Measurements from ENCODE around the gene ZNF519.
A peak's percentile ranks its signal among the peaks of the same experiment; 100 is the strongest.
"Not testable (repeated sequence)": the region's sequence is repeated elsewhere in the genome, so short reads cannot be mapped to it uniquely, and the experiment has no call there.

Gene ZNF519

GRCh38 chr18:14132271-14132700, at the start of gene ZNF519:
TSS of gene ZNF519 (minus strand) at chr18:14132435. CDS start at chr18:14132277, 158 bp downstream.
- peak; percentile 92 to 95 (median 95) for DNase-seq

- no peak for DNase-seq
These were observed 47.1 kb upstream of the ZNF519 start for GRCh38 chr18:14179306-14179705.

DNA sequence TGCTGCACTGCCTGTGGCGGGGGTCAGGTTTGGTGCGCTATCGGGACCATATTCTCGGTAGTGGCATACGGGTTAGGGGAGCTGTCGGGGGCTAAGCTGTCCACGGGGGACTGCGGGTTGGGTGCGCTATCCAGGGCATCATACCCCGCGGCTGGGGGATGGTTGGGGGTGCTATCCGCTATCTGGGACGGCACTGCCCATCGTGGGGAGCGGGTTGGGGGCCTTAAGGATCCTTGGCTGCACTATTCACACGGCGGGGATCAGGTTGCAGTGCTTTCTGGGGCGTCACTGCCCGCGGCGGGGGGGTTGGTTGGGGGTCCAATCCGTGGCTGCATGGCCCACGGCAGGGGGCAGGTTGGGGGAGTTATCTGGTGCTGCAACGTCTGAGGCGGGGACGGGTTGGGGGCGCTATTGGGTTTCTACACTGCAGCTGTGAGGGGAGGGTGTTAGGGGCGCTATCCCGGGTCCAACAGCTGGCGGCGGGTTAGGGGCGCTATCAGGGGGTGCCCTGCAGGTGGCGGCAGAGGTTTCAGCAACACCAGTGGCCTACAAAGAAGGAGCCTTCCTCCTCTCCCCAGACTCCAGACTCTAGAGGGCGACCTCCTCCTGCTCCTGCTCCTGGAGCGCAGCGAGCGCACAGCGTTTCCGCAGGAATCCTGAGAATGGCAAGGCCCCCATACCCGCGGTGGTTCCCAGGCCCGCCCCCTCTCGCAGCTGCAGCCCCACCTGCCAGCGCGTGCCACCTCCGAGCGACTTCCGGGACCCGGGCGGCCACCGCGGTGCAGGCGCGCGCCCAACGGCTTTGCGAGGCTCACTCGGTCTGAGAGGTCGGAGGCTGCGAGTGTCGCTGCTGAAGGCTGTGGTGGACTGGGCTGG, 46.3 kb upstream of the ZNF519 start:
- peak; percentile 21 to 49 (median 31) for DNase-seq

GRCh38 chr18:14177540-14178320, 45.5 kb upstream of the ZNF519 start:
- not testable (repeated sequence) for DNase-seq

GRCh38 chr18:14175404-14175803, 43.2 kb upstream of the ZNF519 start:
- DNase-seq, result not testable (repeated sequence)

GRCh38 chr18:14174706-14175085, 42.5 kb upstream of the ZNF519 start:
- peak in 1 of 3 donors; percentile 17 for DNase-seq

GRCh38 chr18:14174002-14174705, 41.9 kb upstream of the ZNF519 start:
- not testable (repeated sequence) for DNase-seq

- DNase-seq, result not testable (repeated sequence)
These were observed 41.1 kb upstream of the ZNF519 start for GRCh38 chr18:14173116-14173951.

DNA sequence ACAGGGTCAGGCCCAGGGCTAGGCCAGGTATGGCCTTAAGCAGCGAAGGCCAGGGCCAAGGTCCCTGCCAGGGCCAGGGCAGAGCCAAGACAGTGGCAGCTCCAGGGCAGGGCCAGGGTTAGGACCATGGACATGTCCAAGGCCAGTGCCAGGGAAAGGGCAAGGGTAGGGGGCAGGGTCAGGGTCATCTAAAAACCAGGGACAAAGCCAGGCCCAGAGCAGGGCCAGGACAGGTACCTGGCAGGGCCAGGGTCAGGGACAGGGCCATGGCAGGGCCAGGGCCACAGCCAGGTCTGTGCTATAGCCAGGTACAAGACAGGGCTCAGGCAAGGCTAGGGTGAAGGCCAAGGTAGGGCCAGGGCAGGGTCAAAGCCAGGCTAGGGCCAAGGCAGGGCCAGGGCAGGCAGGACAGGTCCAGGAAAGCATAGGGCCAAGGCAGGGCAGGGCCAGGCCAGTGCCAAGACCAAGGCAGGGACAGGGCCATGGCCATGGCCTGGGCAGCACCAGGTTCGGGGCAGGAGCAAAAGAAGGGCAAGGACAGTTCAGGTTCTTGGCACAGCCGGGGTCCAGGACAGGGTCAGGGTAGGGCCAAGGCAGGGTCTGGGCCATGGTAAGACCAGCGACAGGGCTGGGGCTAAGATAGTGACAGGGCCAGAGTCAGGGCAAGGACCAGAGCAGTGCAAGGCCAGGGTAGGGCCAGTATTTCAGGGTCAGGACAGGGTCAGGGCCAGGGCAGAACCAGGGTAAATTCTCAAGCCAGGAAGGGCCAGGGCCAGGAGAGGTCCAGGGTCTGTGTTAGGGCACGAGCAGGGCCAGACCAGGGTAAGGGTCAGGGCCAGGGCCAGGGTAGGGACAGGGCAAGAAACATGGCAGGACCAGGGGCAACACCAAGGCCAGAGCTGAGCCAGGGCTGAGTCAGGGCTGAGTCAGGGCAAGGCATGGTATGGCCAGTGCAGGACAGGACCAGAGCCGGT, 40.2 kb upstream of the ZNF519 start:
- DNase-seq, result not testable (repeated sequence)

- not testable (repeated sequence) for DNase-seq
These were observed 39.3 kb upstream of the ZNF519 start for GRCh38 chr18:14171301-14172141.

GRCh38 chr18:14170367-14171036, 38.3 kb upstream of the ZNF519 start:
- not testable (repeated sequence) for DNase-seq

DNA sequence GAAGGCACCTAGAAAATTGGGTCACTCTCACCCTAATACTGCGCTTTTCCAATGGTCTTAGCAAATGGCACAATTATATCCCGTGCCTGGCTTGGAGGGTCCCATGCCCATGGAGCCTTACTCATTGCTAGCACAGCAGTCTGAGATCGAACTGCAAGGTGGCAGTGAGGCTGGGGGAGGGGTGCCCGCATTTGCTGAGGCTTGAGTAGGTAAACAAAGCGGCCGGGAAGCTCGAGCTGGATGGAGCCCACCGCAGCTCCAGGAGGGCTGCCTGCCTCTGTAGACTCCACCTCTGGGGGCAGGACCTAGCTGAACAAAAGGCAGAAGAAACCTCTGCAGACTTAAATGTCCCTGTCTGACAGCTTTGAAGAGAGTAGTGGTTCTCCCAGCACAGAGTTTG, 30.7 kb upstream of the ZNF519 start:
- not testable (repeated sequence) for DNase-seq

GRCh38 chr18:14151564-14152113, 19.4 kb upstream of the ZNF519 start:
- DNase-seq, result not testable (repeated sequence)

DNA sequence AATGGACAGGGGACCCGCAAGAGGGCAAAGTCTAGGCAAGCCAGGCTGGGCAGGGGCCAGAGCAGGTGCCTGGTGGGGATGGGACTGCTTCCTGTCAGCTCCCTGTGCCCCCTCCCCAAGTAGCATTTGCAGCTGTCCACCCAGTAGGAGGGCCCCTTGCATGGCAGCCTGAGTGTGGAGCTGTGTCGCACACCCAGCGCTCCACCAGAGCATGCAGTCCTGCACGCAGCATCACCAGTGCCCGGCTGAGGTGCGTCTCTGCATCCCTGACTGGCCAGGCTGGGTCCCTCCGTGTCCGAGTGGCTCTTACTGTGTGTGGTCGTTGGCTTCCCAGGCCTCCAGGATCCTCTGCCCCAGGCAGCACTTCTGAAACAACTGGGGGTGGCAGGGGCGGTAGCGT, 18.5 kb upstream of the ZNF519 start:
- not testable (repeated sequence) for DNase-seq

GRCh38 chr18:14149916-14150420, 17.7 kb upstream of the ZNF519 start:
- DNase-seq, result not testable (repeated sequence)

DNA sequence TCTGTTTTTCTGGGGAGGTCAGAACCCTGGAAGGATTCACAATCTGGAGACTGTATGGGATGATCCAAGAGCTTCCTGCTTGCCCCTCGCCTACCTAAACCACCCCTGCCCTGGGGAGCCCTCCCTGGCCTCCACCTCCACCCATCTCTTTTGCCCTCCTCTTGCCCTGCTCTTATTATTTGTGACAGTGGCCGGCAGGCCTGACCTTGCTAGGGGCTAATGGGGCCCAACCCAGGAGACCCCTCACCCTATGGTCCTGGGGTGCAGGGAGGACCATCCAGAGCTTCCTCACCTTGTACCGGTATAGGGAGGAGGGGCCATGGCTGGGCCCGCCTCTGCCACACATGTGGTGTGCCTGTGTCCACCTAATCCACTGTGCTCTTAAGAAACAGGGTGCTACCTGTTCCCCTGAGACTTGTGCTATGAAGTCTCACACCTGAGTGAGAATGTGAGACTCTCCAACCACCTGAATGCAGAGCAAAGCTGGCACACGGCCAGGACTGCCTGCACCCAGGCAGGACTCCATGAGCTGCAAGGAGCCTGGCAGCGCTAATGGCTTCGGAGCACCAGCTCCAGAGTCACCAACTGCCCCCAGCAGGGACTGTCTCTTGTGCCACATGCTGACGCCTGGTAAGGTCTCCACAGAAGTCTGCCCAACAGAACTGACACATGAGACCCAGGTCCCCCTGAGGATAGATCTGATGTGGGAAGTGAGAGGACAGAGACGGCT, 17.1 kb upstream of the ZNF519 start:
- DNase-seq, result not testable (repeated sequence)

GRCh38 chr18:14147935-14148865, 16.0 kb upstream of the ZNF519 start:
- DNase-seq, result not testable (repeated sequence)

All from suppressor macrophage treated with lipopolysaccharide for 1 hour (primary cell).